HAP-1 (cell line): ENCODE data around the gene RAD51B.

Source experiments
- DNase-seq, 2 experiments: peaks; one replicate each; pipeline ENCODE4 v3.0.0-alpha.2; 2016 to 2020; ENCODE audit warnings: low spot score in 2 of 2
- H3K27me3 ChIP-seq: fragments of 250-450 bp; sonication (Bioruptor Pico); 2 replicates; pipeline ENCODE4 v1.5.1; 2020; ENCODE audit warnings: low read depth, mild to moderate bottlenecking, moderate library complexity
- H3K36me3 ChIP-seq: fragments of 250-450 bp; sonication (Bioruptor Pico); replicated peaks from 2 replicates; pipeline ENCODE4 v1.5.1; 2020; ENCODE audit warnings: mild to moderate bottlenecking
- H3K4me1 ChIP-seq: fragments of 250-450 bp; sonication (Bioruptor Pico); 2 replicates; pipeline ENCODE4 v1.5.1; 2020; ENCODE audit warnings: mild to moderate bottlenecking
- H3K4me3 ChIP-seq: fragments of 250-450 bp; sonication (Bioruptor Pico); 2 replicates; pipeline ENCODE4 v1.5.1; 2020; ENCODE audit warnings: mild to moderate bottlenecking, moderate library complexity
- H3K9me3 ChIP-seq: fragments of 250-450 bp; sonication (Bioruptor Pico); 2 replicates; pipeline ENCODE4 v1.5.1; 2020; ENCODE audit warnings: mild to moderate bottlenecking, moderate library complexity
- in situ Hi-C: fragments of 300-500 bp; cut with MboI; formaldehyde crosslinking; loops from 3 replicates; pipeline ENCODE4 v1.14.3; 2020; ENCODE audit warnings: low sequenced_read_pairs, inconsistent platforms, mixed read lengths

The RAD51B gene

GRCh38 chr14:68701001-68701741, 881.6 kb downstream of the RAD51B start:
- H3K27me3 ChIP-seq, result no peaks in the 10 kb centered on the region; the same call in 1 of the 2 replicates
- DNase-seq, result no peak
- H3K4me1 ChIP-seq, result no peaks in the 10 kb centered on the region
- no peaks in the 10 kb centered on the region for H3K9me3 ChIP-seq
- in situ Hi-C loops, result no loop called here
- H3K4me3 ChIP-seq, result no peak overlapping the region
- no peaks in the 10 kb centered on the region for H3K36me3 ChIP-seq

GRCh38 chr14:68702135-68702534, 882.6 kb downstream of the RAD51B start:
- in situ Hi-C loops, result no loop called here
- no peak for DNase-seq
- Histone ChIP-seq H3K4me1 (no peaks in the 10 kb centered on the region), H3K27me3 (no peaks in the 10 kb centered on the region; the same call in 1 of the 2 replicates), H3K4me3 (no peak overlapping the region), H3K36me3 (no peaks in the 10 kb centered on the region), H3K9me3 (no peaks in the 10 kb centered on the region)

- in situ Hi-C loops, result no loop called here
Observed at GRCh38 chr14:68702578-68702977, 883.0 kb downstream of the RAD51B start.

DNA sequence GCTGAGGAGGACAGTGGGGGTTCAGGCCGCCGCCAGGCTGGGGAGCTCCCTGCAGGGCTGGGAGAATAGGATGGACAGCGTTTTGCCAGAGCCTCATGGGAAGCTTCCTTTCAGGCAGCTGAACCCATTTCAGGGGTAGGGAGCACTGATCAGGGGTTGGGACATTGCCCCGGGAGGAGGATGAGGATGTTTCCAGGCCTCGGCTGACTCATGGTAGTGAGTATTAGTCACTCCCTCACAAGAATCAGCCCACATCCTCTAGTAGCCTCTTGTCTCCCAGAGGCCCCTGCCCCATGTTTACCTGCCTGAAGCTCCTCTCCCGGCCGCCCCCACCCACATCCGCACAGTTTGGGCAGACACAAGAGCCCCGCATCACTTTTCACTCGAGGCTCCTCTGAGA, 883.5 kb downstream of the RAD51B start:
- Histone ChIP-seq H3K36me3 (no peaks in the 10 kb centered on the region), H3K9me3 (no peaks in the 10 kb centered on the region), H3K27me3 (no peaks in the 10 kb centered on the region; the same call in 1 of the 2 replicates), H3K4me3 (no peak overlapping the region), H3K4me1 (no peaks in the 10 kb centered on the region)
- DNase-seq, result no peak
- in situ Hi-C loops, result no loop called here

More at GRCh38 chr14:68702578-68702977, 883.0 kb downstream of the RAD51B start:
- H3K9me3 ChIP-seq, result no peaks in the 10 kb centered on the region
- no peaks in the 10 kb centered on the region for H3K36me3 ChIP-seq
- H3K4me1 ChIP-seq, result no peaks in the 10 kb centered on the region
- DNase-seq, result no peak
- no peak overlapping the region for H3K4me3 ChIP-seq
- no peaks in the 10 kb centered on the region; the same call in 1 of the 2 replicates for H3K27me3 ChIP-seq

DNA sequence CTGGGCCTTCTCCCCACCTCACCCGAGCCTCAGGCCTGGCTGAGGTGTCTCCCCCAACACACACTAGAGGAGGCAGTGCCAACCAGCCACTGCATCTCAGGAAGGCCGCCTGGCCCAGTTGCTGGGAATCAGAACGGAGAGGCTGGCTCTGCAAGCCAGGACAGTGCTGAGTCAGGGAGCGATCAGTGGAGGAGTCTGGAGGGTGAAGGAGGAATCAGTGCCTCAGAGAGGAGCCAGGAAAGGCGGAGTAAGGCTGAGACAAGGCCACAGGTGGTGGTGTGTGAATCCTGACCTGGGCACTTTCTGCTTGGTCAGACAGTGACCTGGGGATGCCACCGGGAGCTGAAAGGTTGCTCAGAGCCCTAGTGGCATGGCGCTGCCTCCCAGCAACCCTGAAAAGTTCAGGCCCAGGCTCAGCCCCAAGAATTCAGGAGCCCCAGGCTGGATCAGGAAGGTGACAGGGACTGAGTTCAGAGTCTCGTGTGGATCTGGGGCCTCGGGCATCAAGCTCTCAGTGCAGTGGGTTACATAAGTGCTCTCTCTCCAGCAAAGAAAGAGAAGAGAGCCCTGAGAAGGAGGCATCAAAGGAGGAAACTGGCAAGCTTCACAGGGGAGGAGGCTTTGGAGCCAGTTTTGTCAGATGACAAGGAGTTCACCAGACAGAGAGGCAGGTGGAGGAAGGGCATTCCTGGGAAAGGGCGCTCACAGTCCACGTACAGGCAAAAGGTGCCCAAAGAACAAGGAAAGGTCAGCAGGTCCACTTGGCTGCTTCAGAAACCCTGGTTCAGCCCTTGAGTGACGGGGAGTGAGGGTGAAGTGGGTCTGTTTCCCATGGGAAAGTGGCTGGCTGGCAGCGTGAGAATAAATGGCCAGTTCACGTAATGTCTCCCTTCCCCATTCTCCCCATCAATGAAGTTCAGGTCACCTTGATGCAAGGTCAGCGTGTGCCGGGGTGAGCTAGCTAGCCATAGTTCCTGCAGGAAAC, 885.4 kb downstream of the RAD51B start:
- in situ Hi-C loops, result no loop called here
- Histone ChIP-seq H3K9me3 (no peaks in the 10 kb centered on the region), H3K36me3 (no peaks in the 10 kb centered on the region), H3K4me3 (no peak overlapping the region), H3K4me1 (no peaks in the 10 kb centered on the region), H3K27me3 (no peaks in the 10 kb centered on the region)
- no peak for DNase-seq

DNA sequence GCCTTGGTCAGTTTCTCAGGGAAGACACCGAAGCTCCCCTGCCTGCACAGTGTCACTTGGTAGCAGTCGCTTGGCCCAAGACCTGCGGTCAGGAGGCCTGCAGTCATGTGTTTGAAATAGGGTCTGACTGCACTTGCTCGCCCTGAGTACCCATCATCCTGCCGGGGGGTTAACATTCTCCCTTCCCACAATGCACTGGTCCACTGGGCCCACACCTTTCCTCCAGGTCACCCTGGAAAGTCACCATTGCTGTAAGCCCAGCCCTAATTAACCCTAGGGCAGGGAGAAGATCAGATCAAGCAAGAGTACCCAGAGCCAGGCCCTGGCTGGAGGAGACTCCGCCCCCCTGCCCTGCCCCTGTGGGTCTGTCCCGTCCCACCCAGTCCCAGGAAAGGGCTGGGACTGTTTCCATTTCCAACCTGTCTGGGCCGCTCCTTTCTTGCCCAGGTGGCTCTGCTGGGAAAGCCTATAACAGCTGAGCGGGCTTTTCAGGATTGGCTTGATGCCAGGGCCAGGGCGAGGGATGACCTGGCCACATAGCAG, 886.2 kb downstream of the RAD51B start:
- Histone ChIP-seq H3K4me1 (no peaks in the 10 kb centered on the region), H3K4me3 (no peak overlapping the region), H3K27me3 (no peaks in the 10 kb centered on the region), H3K9me3 (no peaks in the 10 kb centered on the region), H3K36me3 (no peaks in the 10 kb centered on the region)
- in situ Hi-C loops, result no loop called here
- DNase-seq, result no peak

DNA sequence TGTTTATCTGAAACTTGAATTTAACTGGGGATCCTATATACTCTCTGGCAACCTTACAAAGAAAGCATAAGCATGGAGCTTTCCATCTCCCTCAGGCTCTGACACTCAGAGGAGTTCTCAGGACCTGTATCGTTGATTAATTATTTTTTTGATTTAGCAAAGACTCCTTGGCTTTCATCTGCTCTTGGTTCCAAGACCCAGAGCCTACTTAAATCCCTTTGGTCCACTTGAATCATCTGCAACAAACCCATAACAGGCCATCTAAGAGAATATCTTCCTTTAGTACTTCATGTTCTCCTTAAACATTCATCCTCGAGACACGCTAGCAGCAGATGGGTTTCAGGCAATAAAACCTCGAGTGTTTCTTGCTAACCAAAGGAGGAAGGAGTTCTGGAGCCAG, 887.9 kb downstream of the RAD51B start:
- no peaks in the 10 kb centered on the region for H3K27me3 ChIP-seq
- H3K4me1 ChIP-seq, result no peaks in the 10 kb centered on the region
- no peak overlapping the region for H3K4me3 ChIP-seq
- DNase-seq, result no peak
- H3K36me3 ChIP-seq, result no peaks in the 10 kb centered on the region
- H3K9me3 ChIP-seq, result no peaks in the 10 kb centered on the region
- in situ Hi-C loops, result no loop called here

DNA sequence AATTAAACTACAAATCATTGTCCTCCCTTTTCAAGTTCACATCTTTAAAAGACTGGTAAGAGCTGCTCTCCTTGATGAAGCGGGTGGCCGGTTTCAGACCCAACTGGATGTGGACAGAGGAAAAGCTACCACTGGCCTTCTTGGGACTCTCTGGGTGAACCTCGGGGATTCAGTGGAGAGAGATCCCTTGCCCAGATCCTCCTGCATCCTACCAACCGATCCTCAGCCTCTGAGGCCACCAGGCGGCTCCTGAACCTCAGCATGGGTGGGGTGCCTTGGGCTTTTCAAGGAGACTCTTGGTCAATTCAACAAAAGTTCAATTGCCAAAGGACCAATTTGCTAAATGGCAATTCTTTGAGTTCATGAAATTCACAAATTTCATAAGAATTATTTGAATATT, 888.8 kb downstream of the RAD51B start:
- H3K4me1 ChIP-seq, result no peaks in the 10 kb centered on the region
- in situ Hi-C loops, result no loop called here

DNA sequence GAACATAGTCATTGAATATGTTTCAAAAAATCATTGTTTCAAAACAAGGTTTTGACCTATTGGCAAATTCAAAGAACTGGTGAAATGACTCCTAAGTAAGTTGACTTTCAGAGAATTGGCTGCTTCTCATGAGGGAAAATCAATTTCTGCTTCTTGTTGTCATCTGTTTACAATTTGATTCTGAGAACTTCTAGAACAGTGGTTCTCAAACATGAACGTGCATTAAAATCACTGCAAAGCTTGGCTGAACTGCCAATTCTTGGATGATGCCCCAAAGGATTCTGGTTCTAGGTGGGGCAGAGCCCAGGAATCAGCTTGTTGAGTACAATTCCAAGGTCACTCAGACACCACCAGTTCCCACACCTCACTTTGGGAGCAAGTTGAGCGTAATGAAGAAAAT, 889.4 kb downstream of the RAD51B start:
- DNase-seq, result no peak

More for the DNA sequence above, 888.8 kb downstream of the RAD51B start:
- no peaks in the 10 kb centered on the region for H3K36me3 ChIP-seq
- no peaks in the 10 kb centered on the region for H3K27me3 ChIP-seq
- no peak overlapping the region for H3K4me3 ChIP-seq
- no peaks in the 10 kb centered on the region for H3K9me3 ChIP-seq
- no peak for DNase-seq

DNA sequence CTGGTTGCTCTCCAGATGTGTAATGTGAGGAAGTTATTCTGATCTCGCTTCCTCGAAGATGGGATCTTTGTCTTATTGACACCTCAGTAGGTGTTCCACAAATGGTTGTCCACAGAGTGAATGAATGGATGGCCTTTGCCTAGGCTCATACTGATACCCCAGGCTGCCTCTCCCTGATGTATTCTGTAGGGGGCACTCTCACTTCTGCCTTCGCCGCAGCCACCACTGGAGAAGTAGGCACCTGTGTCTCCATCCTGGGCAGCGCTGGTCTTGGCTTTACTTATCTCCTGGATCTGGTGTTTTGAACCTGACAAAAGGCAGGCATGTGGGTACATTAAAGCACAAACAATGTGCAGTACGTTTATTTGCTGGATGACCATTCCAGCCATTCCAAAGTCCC, 891.2 kb downstream of the RAD51B start:
- H3K9me3 ChIP-seq, result no peaks in the 10 kb centered on the region
- in situ Hi-C loops, result no loop called here
- no peak overlapping the region for H3K4me3 ChIP-seq
- no peaks in the 10 kb centered on the region for H3K36me3 ChIP-seq
- no peaks in the 10 kb centered on the region for H3K4me1 ChIP-seq
- no peak for DNase-seq
- no peaks in the 10 kb centered on the region for H3K27me3 ChIP-seq

More for the DNA sequence above, 889.4 kb downstream of the RAD51B start:
- Histone ChIP-seq H3K27me3 (no peaks in the 10 kb centered on the region), H3K36me3 (no peaks in the 10 kb centered on the region), H3K4me3 (no peak overlapping the region), H3K4me1 (no peaks in the 10 kb centered on the region), H3K9me3 (no peaks in the 10 kb centered on the region)
- in situ Hi-C loops, result no loop called here

GRCh38 chr14:68711561-68712309, 892.2 kb downstream of the RAD51B start:
- in situ Hi-C loops, result no loop called here
- Histone ChIP-seq H3K27me3 (no peaks in the 10 kb centered on the region), H3K9me3 (no peaks in the 10 kb centered on the region), H3K36me3 (no peaks in the 10 kb centered on the region), H3K4me3 (no peak overlapping the region), H3K4me1 (no peaks in the 10 kb centered on the region)
- DNase-seq, result no peak

DNA sequence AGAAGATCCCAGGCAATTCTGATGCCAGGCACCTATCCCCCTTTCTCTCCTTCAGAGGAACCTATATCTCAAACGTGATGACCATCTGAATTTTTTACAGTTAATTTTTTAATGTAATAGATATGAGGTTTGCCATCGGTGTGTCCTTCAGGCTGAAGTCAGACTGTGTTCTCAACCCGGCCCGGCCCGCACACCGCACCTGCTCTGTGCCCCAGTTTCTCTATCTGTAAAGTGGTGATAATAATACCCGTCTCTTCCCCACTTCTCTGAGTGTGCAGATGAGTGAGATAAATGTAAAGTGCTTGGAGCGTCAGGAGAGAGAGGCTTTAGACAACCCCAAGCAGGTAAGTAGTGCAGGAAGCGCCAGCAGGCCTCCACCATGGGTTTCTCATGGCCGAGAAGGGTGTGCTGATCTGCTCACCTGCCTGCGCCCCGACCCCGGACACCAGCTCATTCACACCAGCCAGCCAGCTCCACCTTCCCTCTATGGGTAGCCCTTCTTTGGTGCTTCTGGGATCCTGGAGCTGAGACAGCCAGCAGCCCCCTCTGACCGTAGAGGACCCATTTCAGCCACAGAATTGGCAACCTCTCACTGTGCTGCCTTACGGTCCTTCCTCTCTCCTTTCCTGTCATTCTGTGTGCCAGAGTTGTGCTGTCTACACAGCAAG, 893.3 kb downstream of the RAD51B start:
- no peaks in the 10 kb centered on the region for H3K27me3 ChIP-seq
- H3K4me3 ChIP-seq, result no peak overlapping the region
- no peaks in the 10 kb centered on the region for H3K36me3 ChIP-seq
- in situ Hi-C loops, result no loop called here
- H3K9me3 ChIP-seq, result no peaks in the 10 kb centered on the region
- no peak for DNase-seq
- H3K4me1 ChIP-seq, result no peaks in the 10 kb centered on the region

DNA sequence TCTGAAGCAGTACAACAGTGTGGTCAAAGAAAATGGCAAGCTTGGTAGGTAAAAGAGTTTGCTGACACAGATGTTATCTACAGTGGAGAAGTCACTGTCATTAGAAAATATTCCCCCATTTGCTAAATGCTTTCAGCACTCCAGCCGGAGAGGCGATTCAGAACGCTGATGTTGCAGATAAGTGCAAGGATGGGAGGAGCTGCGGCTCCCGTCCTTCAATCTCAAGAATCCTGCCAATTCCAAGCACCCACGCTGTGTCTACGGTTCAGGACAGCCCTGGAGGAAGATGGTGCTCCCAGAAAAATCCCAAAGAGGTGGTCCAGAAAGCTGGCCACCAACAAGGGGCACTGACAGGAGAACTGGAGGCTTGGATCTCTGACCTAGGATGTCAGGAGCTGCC, 894.2 kb downstream of the RAD51B start:
- no peak for DNase-seq
- in situ Hi-C loops, result no loop called here

More for the DNA sequence above, 894.2 kb downstream of the RAD51B start:
- Histone ChIP-seq H3K4me3 (no peak overlapping the region), H3K4me1 (no peaks in the 10 kb centered on the region), H3K27me3 (no peaks in the 10 kb centered on the region), H3K9me3 (no peaks in the 10 kb centered on the region), H3K36me3 (no peaks in the 10 kb centered on the region)
